Psoas muscle (tissue), 8 donors: Measurements from ENCODE around the gene SPSB4. TPM values are rescaled to one million over a fixed set of nuclear protein-coding genes. Genes with fewer than 3 reads are reported as not detected.

Source experiments
- ATAC-seq, 4 donors: fragments of 200-7000 bp; cut with Tn5 transposase; one replicate each; pipeline ENCODE4 v1.9.1; 2020; ENCODE audit warnings: moderate library complexity in 3 of 4, mild to moderate bottlenecking in 2 of 4
- DNase-seq, 2 donors: peaks; one replicate each; pipeline ENCODE4 v3.0.0-alpha.2; 2020
- H3K27ac ChIP-seq: fragments of 200-600 bp; one replicate; pipeline ENCODE4 v1.8.0; 2022
- H3K27me3 ChIP-seq, 3 donors: fragments of 200-600 bp in 1 of 3; one replicate each; pipeline versions ENCODE4 v1.6.1 to v1.8.0; 2013 to 2022; ENCODE audit warnings: low read length in 2 of 3, mild to moderate bottlenecking in 2 of 3, moderate library complexity in 1 of 3; ENCODE audit not compliant: insufficient read depth in 3 of 3
- H3K36me3 ChIP-seq, 2 donors: fragments of 200-600 bp in 1 of 2; one replicate each; pipeline versions ENCODE4 v1.6.1 to v1.8.0; 2013 to 2022; ENCODE audit warnings: low read depth in 1 of 2, mild to moderate bottlenecking in 1 of 2, moderate library complexity in 1 of 2; ENCODE audit not compliant: insufficient read depth in 1 of 2
- H3K4me1 ChIP-seq: fragments of 200-600 bp; one replicate; pipeline ENCODE4 v1.8.0; 2022
- H3K4me3 ChIP-seq: fragments of 200-600 bp; one replicate; pipeline ENCODE4 v1.8.0; 2022; ENCODE audit warnings: mild to moderate bottlenecking
- H3K9me3 ChIP-seq: fragments of 200-600 bp; one replicate; pipeline ENCODE4 v1.8.0; 2022
- WGBS, 3 donors: extraction: QIAGEN DNeasy Blood & Tissue Kit; methylation state at CpG; one replicate each; pipeline versions ENCODE4 v1.1.6 to v1.1.7; 2013; 5-methylcytosine and 5-hydroxymethylcytosine counted together
- intact Hi-C, 2 donors: fragments of 100-400 bp; cut with DNase I; formaldehyde crosslinking; loops; one replicate each; pipeline versions ENCODE4 v1.11.0 to v1.14.2; 2022
- polyA plus RNA-seq, 3 donors: library from polyadenylated mRNA; stranded (reverse); fragments of 200-250 nt; gene quantifications; one replicate each; pipeline ENCODE4 v1.2.3, GENCODE V29; 2013
- total RNA-seq, 4 donors: library from RNA; stranded (reverse); fragmentation: NEBNext Ultra II Directional in 2 of 4; extraction: Animal tissue kit (Norgen Biotek cat#: 25700) in 2 of 4; gene quantifications; one replicate each; pipeline versions ENCODE4 v1.2.1 to v1.2.4, GENCODE V29; 2021 to 2023
- TF ChIP-seq, protein P1 (sequence below): fragments of 200-600 bp; IDR thresholded peaks from one replicate; pipeline ENCODE4 v1.8.0; 2022; ENCODE audit warnings: antibody characterized with exemption
- donor health status: healthy with polysubstance abuse.
- donor health status: DM: no; HTN: no; CAD: no; lungs with moderate emphysema.
- donor health status: Bipolar disorder and iron deficiency.
- donor health status: healthy.
- donor health status: DM: yes; HTN: yes; CAD: no.
- donor health status: DM: no; HTN: no; CAD: no.
- donor health status: DM: no; HTN: no; CAD: no.
- donor health status: DM: yes; HTN: yes; CAD: no.

The SPSB4 gene
- total and polyA plus RNA-seq, 7 donors, result 0.39 to 1.9 (median 0.59) TPM

DNA sequence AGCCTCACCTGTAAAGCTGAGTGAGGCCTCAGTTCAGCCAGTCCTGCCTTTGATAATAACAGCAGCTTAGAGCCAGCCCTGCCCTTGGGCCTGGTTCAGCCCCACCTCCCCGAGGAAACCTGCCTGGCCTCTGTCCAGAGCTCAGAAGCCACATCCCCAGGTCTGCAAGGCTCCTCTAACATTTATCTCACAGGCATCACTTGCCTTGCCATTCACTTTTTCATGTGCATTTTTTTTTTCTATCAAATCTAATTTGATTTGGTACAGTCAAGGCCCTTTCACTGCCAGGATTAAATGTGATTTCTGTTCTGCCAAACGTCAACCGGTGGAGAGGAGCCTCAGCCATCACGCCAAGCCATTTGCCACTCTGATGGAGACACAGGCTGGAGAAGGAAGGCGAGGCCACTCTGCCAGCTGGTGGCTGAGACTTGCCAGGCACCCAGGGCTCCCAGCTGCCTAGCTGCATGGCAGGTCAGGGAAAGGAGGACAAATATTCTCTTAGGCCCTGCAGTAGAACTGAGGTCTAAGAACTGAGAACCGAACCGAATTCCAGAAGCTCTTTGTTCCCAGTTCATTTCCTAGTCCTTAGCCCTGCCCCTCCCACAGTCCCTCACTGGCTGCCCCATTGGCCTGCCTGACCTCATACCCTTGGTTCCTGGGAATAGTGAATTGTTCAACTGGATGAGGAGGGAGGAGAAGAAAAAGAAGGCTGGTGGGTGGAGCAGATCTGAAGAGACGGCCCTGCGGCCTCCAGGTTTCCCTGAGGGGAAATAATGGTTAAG is 76.4 kb downstream of the SPSB4 start:
- H3K9me3 ChIP-seq, result no peaks in the 10 kb centered on the region
- H3K27ac ChIP-seq, result no peak overlapping the region
- H3K27me3 ChIP-seq, result no peaks in the 10 kb centered on the region
- 52 to 64% (median 52%) methylated on average over 9 of the region's 9 CpGs for WGBS, 3 donors
- ATAC-seq (no peak), DNase-seq (no peak)
- no peak overlapping the region for H3K4me3 ChIP-seq
- no peaks in the 10 kb centered on the region for H3K36me3 ChIP-seq
- H3K4me1 ChIP-seq, result peaks cover 14% of the 10 kb centered on the region
- intact Hi-C loops, result no loop called here
- TF ChIP-seq, protein P1, sequence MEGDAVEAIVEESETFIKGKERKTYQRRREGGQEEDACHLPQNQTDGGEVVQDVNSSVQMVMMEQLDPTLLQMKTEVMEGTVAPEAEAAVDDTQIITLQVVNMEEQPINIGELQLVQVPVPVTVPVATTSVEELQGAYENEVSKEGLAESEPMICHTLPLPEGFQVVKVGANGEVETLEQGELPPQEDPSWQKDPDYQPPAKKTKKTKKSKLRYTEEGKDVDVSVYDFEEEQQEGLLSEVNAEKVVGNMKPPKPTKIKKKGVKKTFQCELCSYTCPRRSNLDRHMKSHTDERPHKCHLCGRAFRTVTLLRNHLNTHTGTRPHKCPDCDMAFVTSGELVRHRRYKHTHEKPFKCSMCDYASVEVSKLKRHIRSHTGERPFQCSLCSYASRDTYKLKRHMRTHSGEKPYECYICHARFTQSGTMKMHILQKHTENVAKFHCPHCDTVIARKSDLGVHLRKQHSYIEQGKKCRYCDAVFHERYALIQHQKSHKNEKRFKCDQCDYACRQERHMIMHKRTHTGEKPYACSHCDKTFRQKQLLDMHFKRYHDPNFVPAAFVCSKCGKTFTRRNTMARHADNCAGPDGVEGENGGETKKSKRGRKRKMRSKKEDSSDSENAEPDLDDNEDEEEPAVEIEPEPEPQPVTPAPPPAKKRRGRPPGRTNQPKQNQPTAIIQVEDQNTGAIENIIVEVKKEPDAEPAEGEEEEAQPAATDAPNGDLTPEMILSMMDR, result no peak

DNA sequence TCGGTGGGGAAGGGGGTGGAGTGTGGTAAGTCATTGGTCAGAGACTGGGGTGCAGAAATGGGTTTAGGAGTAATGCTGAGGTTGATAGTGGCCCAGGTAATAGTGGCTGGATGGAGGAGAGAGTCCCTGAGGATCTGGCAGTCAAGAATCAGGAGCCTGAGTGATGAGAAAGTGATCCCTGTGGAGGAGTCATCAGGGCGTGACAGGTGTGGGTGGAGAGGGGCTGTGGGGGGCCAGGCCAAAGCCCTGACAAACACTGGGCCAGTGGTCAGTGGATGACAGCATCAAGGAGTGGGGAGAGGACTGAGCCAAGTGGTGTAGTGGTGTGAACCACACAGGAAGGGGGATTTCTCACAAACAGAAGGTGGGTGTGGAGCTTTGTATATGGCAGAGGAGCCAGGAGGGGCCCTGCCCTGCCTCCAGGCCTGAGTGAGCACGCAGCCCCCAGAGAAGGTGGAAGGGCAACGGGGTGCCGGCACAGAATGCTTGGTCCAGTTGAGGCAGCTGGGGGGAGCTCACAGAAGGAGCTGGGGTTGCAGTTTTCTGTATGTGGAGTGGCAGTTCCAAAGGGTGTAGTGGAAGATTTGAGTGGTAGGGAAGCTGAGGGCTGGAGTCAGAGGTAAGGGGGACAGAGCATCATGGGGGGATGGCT is 77.1 kb downstream of the SPSB4 start:
- no peaks in the 10 kb centered on the region for H3K9me3 ChIP-seq
- ATAC-seq, result no peak
- H3K4me1 ChIP-seq, result peaks cover 14% of the 10 kb centered on the region
- TF ChIP-seq, protein P1, result no peak
- no peaks in the 10 kb centered on the region for H3K36me3 ChIP-seq
- intact Hi-C loops, result no loop called here
- H3K4me3 ChIP-seq, result no peak overlapping the region
- no peak overlapping the region for H3K27ac ChIP-seq
- H3K27me3 ChIP-seq, result no peaks in the 10 kb centered on the region
- WGBS, 3 donors, result 81 to 83% (median 82%) methylated on average over 5 of the region's 5 CpGs
- no peak for DNase-seq

DNA sequence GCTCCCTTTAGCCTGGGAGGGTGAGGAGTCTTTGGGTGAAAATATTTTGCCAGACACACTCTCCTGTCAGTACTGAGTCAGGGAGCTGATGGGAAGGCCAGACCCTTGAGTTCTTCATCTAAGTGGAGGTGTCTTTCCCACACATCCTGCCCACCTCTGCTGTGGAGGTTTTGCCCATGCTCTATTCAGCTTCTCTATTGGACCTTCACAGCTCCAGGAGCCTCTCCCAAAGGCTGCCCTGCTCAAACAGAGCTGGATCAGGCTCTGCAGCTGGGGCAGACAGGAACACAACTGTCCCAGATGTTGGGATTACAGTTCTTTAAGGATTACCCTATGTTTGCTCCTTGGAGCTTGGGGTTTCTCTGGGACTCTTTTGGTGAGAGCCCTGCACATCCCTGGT is 77.9 kb downstream of the SPSB4 start:
- H3K4me1 ChIP-seq, result peaks cover 6% of the 10 kb centered on the region
- H3K9me3 ChIP-seq, result no peaks in the 10 kb centered on the region
- no peak overlapping the region for H3K4me3 ChIP-seq
- H3K27ac ChIP-seq, result no peak overlapping the region
- ATAC-seq (no peak), DNase-seq (no peak)
- no peaks in the 10 kb centered on the region for H3K27me3 ChIP-seq
- TF ChIP-seq, protein P1, result no peak
- no peaks in the 10 kb centered on the region for H3K36me3 ChIP-seq
- intact Hi-C loops, result no loop called here

DNA sequence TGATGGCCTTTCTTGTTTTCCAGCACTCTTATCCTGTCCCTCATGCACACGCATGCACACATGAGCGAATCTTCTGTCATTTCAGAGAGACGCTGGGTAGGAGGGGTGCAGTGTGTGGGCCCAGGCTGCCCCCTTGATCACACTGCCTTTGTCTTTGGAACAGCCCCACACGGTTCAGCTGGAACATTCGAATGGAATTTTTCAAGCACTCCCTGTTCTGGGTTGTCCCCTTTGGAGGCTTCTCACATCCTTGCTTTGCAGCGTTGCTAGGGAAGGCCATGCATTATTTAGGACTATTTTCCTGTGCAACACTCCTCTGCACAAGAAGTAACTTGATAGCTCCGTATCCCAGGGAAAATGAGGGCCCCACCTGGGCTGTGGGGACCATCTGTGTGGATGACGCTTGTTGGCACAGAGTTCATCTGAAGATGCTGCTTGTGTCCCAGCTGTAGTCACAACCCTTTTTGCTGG is 78.4 kb downstream of the SPSB4 start:
- Histone ChIP-seq H3K4me1 (peaks cover 2% of the 10 kb centered on the region), H3K4me3 (no peak overlapping the region), H3K27me3 (no peaks in the 10 kb centered on the region), H3K27ac (no peak overlapping the region), H3K9me3 (no peaks in the 10 kb centered on the region), H3K36me3 (no peaks in the 10 kb centered on the region)
- DNase-seq (no peak), ATAC-seq (peak in 1 of 4 donors; percentile 49)
- intact Hi-C loops, result no loop called here
- TF ChIP-seq, protein P1, result no peak
- WGBS, 3 donors, result 42 to 56% (median 49%) methylated on average over 8 of the region's 8 CpGs
